GM21737 (cell line): ENCODE results near the gene ERICH3.

ENCODE experiments used
- ATAC-seq: cut with Tn5 transposase; IDR thresholded peaks from one replicate; pipeline ENCODE4 v1.9.1; 2021; ENCODE audit warnings: mild to moderate bottlenecking, moderate library complexity; ENCODE audit not compliant: unreplicated experiment

Gene ERICH3

GRCh38 chr1:74673351-74674111, at the start of gene ERICH3:
TSS of gene ERICH3 (minus strand) at chr1:74673792. CDS start at chr1:74673519, 273 bp downstream.
- no peak for ATAC-seq

GRCh38 chr1:74717626-74718025, 44.0 kb upstream of the ERICH3 start:
- ATAC-seq, result no peak

GRCh38 chr1:74716822-74717221, 43.2 kb upstream of the ERICH3 start:
- ATAC-seq, result no peak

- no peak for ATAC-seq
These were observed 42.2 kb upstream of the ERICH3 start for GRCh38 chr1:74715806-74716205.

- no peak for ATAC-seq
These were observed 41.6 kb upstream of the ERICH3 start for GRCh38 chr1:74715236-74715502.

GRCh38 chr1:74714429-74715235, 41.0 kb upstream of the ERICH3 start:
- ATAC-seq, result peak; percentile 54

- no peak for ATAC-seq
These were observed 40.3 kb upstream of the ERICH3 start for GRCh38 chr1:74713849-74714248.

- ATAC-seq, result no peak
These were observed 39.3 kb upstream of the ERICH3 start for GRCh38 chr1:74712881-74713280.

- ATAC-seq, result no peak
These were observed 30.0 kb upstream of the ERICH3 start for GRCh38 chr1:74703386-74704182.

- ATAC-seq, result no peak
These were observed 25.7 kb upstream of the ERICH3 start for GRCh38 chr1:74699331-74699730.

GRCh38 chr1:74697832-74698231, 24.2 kb upstream of the ERICH3 start:
- ATAC-seq, result no peak

- no peak for ATAC-seq
These were observed 19.9 kb upstream of the ERICH3 start for GRCh38 chr1:74693473-74693872.

GRCh38 chr1:74690909-74691308, 17.3 kb upstream of the ERICH3 start:
- ATAC-seq, result no peak

GRCh38 chr1:74690364-74690696, 16.7 kb upstream of the ERICH3 start:
- ATAC-seq, result no peak

GRCh38 chr1:74689621-74690363, 16.2 kb upstream of the ERICH3 start:
- ATAC-seq, result peak; percentile 60

- no peak for ATAC-seq
These were observed 13.3 kb upstream of the ERICH3 start for GRCh38 chr1:74686928-74687327.

GRCh38 chr1:74684301-74684700, 10.7 kb upstream of the ERICH3 start:
- ATAC-seq, result no peak

- no peak for ATAC-seq
These were observed 10.1 kb upstream of the ERICH3 start for GRCh38 chr1:74683656-74684055.

- ATAC-seq, result no peak
These were observed 8.3 kb upstream of the ERICH3 start for GRCh38 chr1:74681851-74682250.

- peak; percentile 78 for ATAC-seq
These were observed 7.9 kb upstream of the ERICH3 start for GRCh38 chr1:74681449-74681848.

GRCh38 chr1:74681001-74681400, 7.4 kb upstream of the ERICH3 start:
- peak; percentile 32 for ATAC-seq
